HepG2 (cell line): ENCODE measurements around the gene GDF2.

Experiments used
- CHD2 ChIP-seq: IDR thresholded peaks from 2 replicates; pipeline ENCODE4 v1.6.1; 2011; ENCODE audit warnings: low read depth, low read length, improper control_type of control experiment
- TF ChIP-seq, protein P1 (sequence below), 2 experiments: sonication (generic) in 1 of 2; formaldehyde crosslinking in 1 of 2; IDR thresholded peaks; 2 replicates each; pipeline versions ENCODE4 v1.4.0 to v1.6.1; 2018 to 2020; ENCODE audit warnings: missing genetic modification reagents in 2 of 2, borderline replicate concordance in 1 of 2, low read depth in 1 of 2, mild to moderate bottlenecking in 1 of 2, missing biosample characterization in 1 of 2

DNA sequence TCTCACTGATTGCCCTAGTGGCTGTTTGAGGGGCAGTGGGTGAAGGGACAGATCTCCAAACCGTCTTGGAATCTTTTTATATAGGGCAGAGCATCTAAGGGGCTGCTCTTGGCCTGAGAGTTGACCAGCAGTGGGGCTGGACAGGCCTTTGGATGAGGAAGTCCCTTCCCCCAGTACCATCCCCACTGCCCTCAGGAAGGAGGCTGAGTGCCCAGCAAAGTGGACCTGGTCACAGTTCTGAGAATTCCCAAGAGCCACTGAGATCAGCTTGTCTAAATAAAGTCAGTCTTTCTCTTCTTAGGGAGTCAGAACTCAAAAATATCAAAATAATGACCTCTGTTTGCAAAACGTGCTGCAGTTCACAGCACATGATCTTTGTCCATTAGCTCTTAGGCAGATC, 16.7 kb upstream of the GDF2 start:
- TF ChIP-seq, protein P1, sequence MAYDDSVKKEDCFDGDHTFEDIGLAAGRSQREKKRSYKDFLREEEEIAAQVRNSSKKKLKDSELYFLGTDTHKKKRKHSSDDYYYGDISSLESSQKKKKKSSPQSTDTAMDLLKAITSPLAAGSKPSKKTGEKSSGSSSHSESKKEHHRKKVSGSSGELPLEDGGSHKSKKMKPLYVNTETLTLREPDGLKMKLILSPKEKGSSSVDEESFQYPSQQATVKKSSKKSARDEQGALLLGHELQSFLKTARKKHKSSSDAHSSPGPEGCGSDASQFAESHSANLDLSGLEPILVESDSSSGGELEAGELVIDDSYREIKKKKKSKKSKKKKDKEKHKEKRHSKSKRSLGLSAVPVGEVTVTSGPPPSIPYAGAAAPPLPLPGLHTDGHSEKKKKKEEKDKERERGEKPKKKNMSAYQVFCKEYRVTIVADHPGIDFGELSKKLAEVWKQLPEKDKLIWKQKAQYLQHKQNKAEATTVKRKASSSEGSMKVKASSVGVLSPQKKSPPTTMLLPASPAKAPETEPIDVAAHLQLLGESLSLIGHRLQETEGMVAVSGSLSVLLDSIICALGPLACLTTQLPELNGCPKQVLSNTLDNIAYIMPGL (CRISPR knock-in tag; IDR thresholded peaks at IDR 0.05; ENCODE audit: borderline replicate concordance in 1 of 2, low read depth in 1 of 2), result no peak
- no peak for TF ChIP-seq CHD2
